H9 (cell line): Measurements from ENCODE around the gene PRLHR. TPM values are rescaled to one million over a fixed set of nuclear protein-coding genes. Genes with fewer than 3 reads are reported as not detected.

Experiments used
- DNase-seq: peaks from one replicate; pipeline ENCODE4 v3.0.0-alpha.2; 2017
- H2AFZ ChIP-seq: one replicate; pipeline ENCODE4 v1.6.1; 2013; ENCODE audit warnings: mild to moderate bottlenecking, low read length, control low read depth, moderate library complexity
- H2AK5ac ChIP-seq: 2 replicates; pipeline ENCODE4 v1.6.1; 2013; ENCODE audit warnings: low read length, control low read depth, mixed read lengths; ENCODE audit not compliant: insufficient read length
- H2BK120ac ChIP-seq: one replicate; pipeline ENCODE4 v1.6.1; 2013; ENCODE audit warnings: low read depth, mild to moderate bottlenecking, low read length, control low read depth, inconsistent platforms; ENCODE audit not compliant: poor library complexity, severe bottlenecking
- H2BK12ac ChIP-seq: 2 replicates; pipeline ENCODE4 v1.6.1; 2013; ENCODE audit warnings: low read length, control low read depth, mixed read lengths, low read depth; ENCODE audit not compliant: insufficient read length
- H2BK15ac ChIP-seq: 2 replicates; pipeline ENCODE4 v1.6.1; 2013; ENCODE audit warnings: low read depth, low read length, control low read depth
- H2BK20ac ChIP-seq: one replicate; pipeline ENCODE4 v1.6.1; 2013; ENCODE audit warnings: low read depth, mild to moderate bottlenecking, low read length, control low read depth, inconsistent platforms; ENCODE audit not compliant: poor library complexity, severe bottlenecking
- H2BK5ac ChIP-seq: 2 replicates; pipeline ENCODE4 v1.6.1; 2013; ENCODE audit warnings: low read length, control low read depth, mixed read lengths; ENCODE audit not compliant: insufficient read length
- H3K14ac ChIP-seq: 2 replicates; pipeline ENCODE4 v1.6.1; 2013; ENCODE audit warnings: low read length, control low read depth; ENCODE audit not compliant: insufficient read depth
- H3K18ac ChIP-seq: 2 replicates; pipeline ENCODE4 v1.6.1; 2013; ENCODE audit warnings: low read depth, mild to moderate bottlenecking, mixed read lengths, low read length, control low read depth; ENCODE audit not compliant: insufficient read length
- H3K23ac ChIP-seq: 2 replicates; pipeline ENCODE4 v1.6.1; 2013; ENCODE audit warnings: low read length, control low read depth, mixed read lengths, low read depth; ENCODE audit not compliant: insufficient read length
- H3K23me2 ChIP-seq: 2 replicates; pipeline ENCODE4 v1.6.1; 2013; ENCODE audit warnings: low read depth, mild to moderate bottlenecking, mixed read lengths, low read length, control low read depth; ENCODE audit not compliant: insufficient read length, poor library complexity, severe bottlenecking
- H3K27ac ChIP-seq: 2 replicates; pipeline ENCODE4 v1.5.1; 2013; ENCODE audit warnings: low read length, control low read depth, mixed read lengths, low read depth; ENCODE audit not compliant: insufficient read length
- H3K27me3 ChIP-seq: 2 replicates; pipeline ENCODE4 v1.6.1; 2013; ENCODE audit warnings: low read length, control low read depth, inconsistent platforms; ENCODE audit not compliant: insufficient read depth
- H3K4ac ChIP-seq: 2 replicates; pipeline ENCODE4 v1.6.1; 2013; ENCODE audit warnings: low read depth, mild to moderate bottlenecking, control low read depth, inconsistent platforms, low read length, moderate library complexity
- H3K4me1 ChIP-seq: 2 replicates; pipeline ENCODE4 v1.6.1; 2013; ENCODE audit warnings: low read length, control low read depth, inconsistent platforms; ENCODE audit not compliant: insufficient read depth
- H3K4me2 ChIP-seq: 2 replicates; pipeline ENCODE4 v1.6.1; 2013; ENCODE audit warnings: low read length, control low read depth, mixed read lengths; ENCODE audit not compliant: insufficient read length, insufficient read depth
- H3K56ac ChIP-seq: 2 replicates; pipeline ENCODE4 v1.6.1; 2013; ENCODE audit warnings: low read depth, mild to moderate bottlenecking, mixed read lengths, low read length, control low read depth; ENCODE audit not compliant: insufficient read length
- H3K79me1 ChIP-seq: 2 replicates; pipeline ENCODE4 v1.6.1; 2013; ENCODE audit warnings: low read depth, mild to moderate bottlenecking, moderate library complexity, low read length, control low read depth, inconsistent platforms; ENCODE audit not compliant: insufficient read depth, poor library complexity, severe bottlenecking
- H3K79me2 ChIP-seq: 2 replicates; pipeline ENCODE4 v1.6.1; 2013; ENCODE audit warnings: low read length, control low read depth, inconsistent platforms; ENCODE audit not compliant: insufficient read depth
- H3K9ac ChIP-seq: 2 replicates; pipeline ENCODE4 v1.6.1; 2013; ENCODE audit warnings: low read length, control low read depth, mixed read lengths; ENCODE audit not compliant: insufficient read length; ENCODE audit errors: extremely low read depth
- H3K9me3 ChIP-seq: one replicate; pipeline ENCODE4 v1.6.1; 2013; ENCODE audit warnings: low read depth, low read length, inconsistent platforms; ENCODE audit not compliant: control insufficient read depth
- H3T11ph ChIP-seq: one replicate; pipeline ENCODE4 v1.6.1; 2013; ENCODE audit warnings: mild to moderate bottlenecking, low read length, control low read depth, inconsistent platforms
- H4K20me1 ChIP-seq: one replicate; pipeline ENCODE4 v1.6.1; 2013; ENCODE audit not compliant: control insufficient read depth, insufficient read length, insufficient read depth
- H4K5ac ChIP-seq: 2 replicates; pipeline ENCODE4 v1.6.1; 2013; ENCODE audit warnings: low read depth, mild to moderate bottlenecking, mixed read lengths, low read length, control low read depth; ENCODE audit not compliant: insufficient read length
- H4K8ac ChIP-seq: replicated peaks from 2 replicates; pipeline ENCODE4 v1.6.1; 2013; ENCODE audit warnings: low read length, control low read depth, mixed read lengths, low read depth; ENCODE audit not compliant: insufficient read length
- H4K91ac ChIP-seq: 2 replicates; pipeline ENCODE4 v1.6.1; 2013; ENCODE audit warnings: low read depth, mild to moderate bottlenecking, moderate library complexity, mixed read lengths, low read length, control low read depth; ENCODE audit not compliant: insufficient read length
- H3K27ac Mint-ChIP-seq, 3 experiments: 2 replicates in 2 of 3; 3 replicates in 1 of 3; pipeline ENCODE4 v1.8.0; 2020 to 2021; ENCODE audit warnings: mixed read lengths in 3 of 3, mild to moderate bottlenecking in 1 of 3, moderate library complexity in 1 of 3
- H3K27me3 Mint-ChIP-seq: 2 replicates; pipeline ENCODE4 v1.8.0; 2021; ENCODE audit warnings: low read depth, mild to moderate bottlenecking, moderate library complexity, mixed read lengths
- H3K36me3 Mint-ChIP-seq, 3 experiments: 2 replicates in 2 of 3; 3 replicates in 1 of 3; pipeline ENCODE4 v1.8.0; 2020 to 2021; ENCODE audit warnings: low read depth in 3 of 3, mixed read lengths in 3 of 3; ENCODE audit not compliant: insufficient read depth in 1 of 3
- H3K4me1 Mint-ChIP-seq, 2 experiments: 2 replicates each; pipeline ENCODE4 v1.8.0; 2020; ENCODE audit warnings: mixed read lengths in 2 of 2
- H3K4me3 Mint-ChIP-seq, 2 experiments: 2 replicates in 1 of 2; 3 replicates in 1 of 2; pipeline ENCODE4 v1.8.0; 2020 to 2021; ENCODE audit warnings: mild to moderate bottlenecking in 2 of 2, mixed read lengths in 2 of 2, moderate library complexity in 1 of 2
- H3K9me3 Mint-ChIP-seq, 2 experiments: 2 replicates in 1 of 2; 3 replicates in 1 of 2; pipeline ENCODE4 v1.8.0; 2020; ENCODE audit warnings: mild to moderate bottlenecking in 2 of 2, mixed read lengths in 2 of 2, moderate library complexity in 1 of 2
- WGBS: extraction: QIAGEN DNeasy Blood & Tissue Kit; methylation state at CpG from one replicate; pipeline ENCODE4 v1.1.7; 2013; ENCODE audit warnings: missing lambda C conversion rate, low lambda C conversion rate, mixed read lengths; ENCODE audit not compliant: insufficient read length; ENCODE audit errors: extremely low coverage; 5-methylcytosine and 5-hydroxymethylcytosine counted together
- total RNA-seq: library from RNA; stranded (reverse); gene quantifications from 2 replicates; pipeline ENCODE4 v1.2.1, GENCODE V29; 2021
- TF ChIP-seq, protein P1 (sequence below): fragments of 200-600 bp; sonication (generic); conservative IDR thresholded peaks from 3 replicates; pipeline ENCODE4 v1.8.0; 2021; ENCODE audit warnings: antibody characterized with exemption, mild to moderate bottlenecking

Gene PRLHR
- total RNA-seq, 1 experiment from 2014 or later = not detected

DNA sequence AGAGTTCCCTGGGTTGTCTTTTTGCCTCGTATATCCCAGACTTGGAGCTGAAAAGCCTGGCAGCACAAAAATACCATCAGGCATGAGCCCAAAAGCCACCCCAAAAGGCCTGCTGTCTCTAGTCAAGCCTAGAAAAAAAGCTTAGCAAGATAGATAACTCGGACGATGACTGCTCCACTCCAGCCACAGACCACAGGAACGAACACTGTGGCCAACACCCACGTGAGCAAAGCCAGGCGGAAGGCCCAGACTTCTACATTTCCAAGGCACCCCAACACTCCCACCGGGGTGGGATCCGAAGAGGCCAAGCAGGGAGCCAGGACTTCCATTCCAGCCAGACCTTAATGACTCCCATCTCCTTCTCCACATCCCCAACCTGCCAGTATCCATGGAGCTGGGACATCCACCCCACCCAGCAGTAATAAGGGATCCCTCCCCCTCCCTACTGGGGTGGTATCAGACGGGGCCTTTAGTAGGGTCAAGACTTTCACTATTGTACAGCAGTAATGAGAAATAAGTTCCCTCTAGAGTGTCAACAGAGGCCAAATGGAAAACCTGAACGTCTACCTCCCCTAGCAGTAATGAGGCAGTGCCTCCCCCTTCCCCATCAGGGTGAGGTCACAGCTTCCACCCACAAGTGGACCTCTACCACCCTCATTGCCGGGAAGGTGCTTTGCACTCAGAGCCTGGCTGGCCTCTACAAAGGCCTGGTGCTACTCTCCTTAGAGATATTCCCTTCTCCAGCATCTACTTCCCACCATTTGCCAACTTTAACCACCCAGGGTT, 23.0 kb downstream of the PRLHR start:
- H3K4me2 ChIP-seq = no peak overlapping the region
- Mint-ChIP-seq H3K4me1 (peaks cover 0 to 3% of the 10 kb centered on the region in 2 experiments; a peak in 1 of 4 replicates), H3K27ac (no peak overlapping the region), H3K9me3 (no peaks in the 10 kb centered on the region), H3K4me3 (no peak overlapping the region), H3K27me3 (peaks cover 10% of the 10 kb centered on the region), H3K36me3 (no peaks in the 10 kb centered on the region)
- no peak for DNase-seq
- H2AK5ac ChIP-seq = no peak overlapping the region
- no peak overlapping the region for H3K27ac ChIP-seq
- H3K27me3 ChIP-seq = no peaks in the 10 kb centered on the region
- no peaks in the 10 kb centered on the region for H3K4me1 ChIP-seq
- no peak overlapping the region for H3T11ph ChIP-seq
- H3K18ac ChIP-seq = no peak overlapping the region
- no peak overlapping the region for H2BK5ac ChIP-seq
- no peaks in the 10 kb centered on the region for H3K79me2 ChIP-seq
- TF ChIP-seq, protein P1, sequence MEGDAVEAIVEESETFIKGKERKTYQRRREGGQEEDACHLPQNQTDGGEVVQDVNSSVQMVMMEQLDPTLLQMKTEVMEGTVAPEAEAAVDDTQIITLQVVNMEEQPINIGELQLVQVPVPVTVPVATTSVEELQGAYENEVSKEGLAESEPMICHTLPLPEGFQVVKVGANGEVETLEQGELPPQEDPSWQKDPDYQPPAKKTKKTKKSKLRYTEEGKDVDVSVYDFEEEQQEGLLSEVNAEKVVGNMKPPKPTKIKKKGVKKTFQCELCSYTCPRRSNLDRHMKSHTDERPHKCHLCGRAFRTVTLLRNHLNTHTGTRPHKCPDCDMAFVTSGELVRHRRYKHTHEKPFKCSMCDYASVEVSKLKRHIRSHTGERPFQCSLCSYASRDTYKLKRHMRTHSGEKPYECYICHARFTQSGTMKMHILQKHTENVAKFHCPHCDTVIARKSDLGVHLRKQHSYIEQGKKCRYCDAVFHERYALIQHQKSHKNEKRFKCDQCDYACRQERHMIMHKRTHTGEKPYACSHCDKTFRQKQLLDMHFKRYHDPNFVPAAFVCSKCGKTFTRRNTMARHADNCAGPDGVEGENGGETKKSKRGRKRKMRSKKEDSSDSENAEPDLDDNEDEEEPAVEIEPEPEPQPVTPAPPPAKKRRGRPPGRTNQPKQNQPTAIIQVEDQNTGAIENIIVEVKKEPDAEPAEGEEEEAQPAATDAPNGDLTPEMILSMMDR = no peak
- H4K8ac ChIP-seq = no peak overlapping the region
- H2BK20ac ChIP-seq = no peak overlapping the region
- no peak overlapping the region for H3K9ac ChIP-seq
- H3K23me2 ChIP-seq = no peaks in the 10 kb centered on the region
- no peak overlapping the region for H2BK15ac ChIP-seq
- H2BK120ac ChIP-seq = no peak overlapping the region
- no peaks in the 10 kb centered on the region for H3K9me3 ChIP-seq
- no peak overlapping the region for H3K4ac ChIP-seq
- no peaks in the 10 kb centered on the region for H4K20me1 ChIP-seq
- H2AFZ ChIP-seq = no peak overlapping the region
- H4K91ac ChIP-seq = no peak overlapping the region
- no peaks in the 10 kb centered on the region for H3K79me1 ChIP-seq
- WGBS = no CpG with 5 or more reads among the region's 11 CpGs
- H3K14ac ChIP-seq = no peak overlapping the region
- no peak overlapping the region for H3K56ac ChIP-seq
- H4K5ac ChIP-seq = no peak overlapping the region
- H2BK12ac ChIP-seq = no peak overlapping the region
- H3K23ac ChIP-seq = no peak overlapping the region
